8988T (cell line): Measurements from ENCODE around the gene KDM6A.
"Not testable (repeated sequence)": the region's sequence is repeated elsewhere in the genome, so short reads cannot be mapped to it uniquely, and the experiment has no call there.

ENCODE experiments used
- DNase-seq: peaks from one replicate; pipeline ENCODE4 v3.0.0; 2011

Gene KDM6A

DNA sequence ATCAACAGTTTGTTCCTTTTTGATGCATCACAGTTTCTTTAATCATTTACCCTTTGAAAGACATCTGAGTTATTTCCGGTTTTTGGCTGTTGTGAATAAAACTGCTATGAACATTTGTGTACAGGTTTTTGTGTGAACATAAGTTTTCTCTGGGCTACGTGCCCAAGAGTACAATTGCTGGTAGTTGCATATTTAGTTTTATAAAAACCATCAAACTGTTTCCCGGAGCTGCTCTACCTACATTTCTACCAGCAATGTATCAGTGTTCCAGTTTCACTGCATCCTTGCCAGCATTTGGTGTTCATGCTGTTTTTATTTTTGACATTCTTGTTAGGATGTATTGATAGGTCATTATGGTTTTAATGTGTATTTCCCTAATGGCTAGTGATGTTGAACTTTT, 17.3 kb downstream of the KDM6A start:
- no peak for DNase-seq

DNA sequence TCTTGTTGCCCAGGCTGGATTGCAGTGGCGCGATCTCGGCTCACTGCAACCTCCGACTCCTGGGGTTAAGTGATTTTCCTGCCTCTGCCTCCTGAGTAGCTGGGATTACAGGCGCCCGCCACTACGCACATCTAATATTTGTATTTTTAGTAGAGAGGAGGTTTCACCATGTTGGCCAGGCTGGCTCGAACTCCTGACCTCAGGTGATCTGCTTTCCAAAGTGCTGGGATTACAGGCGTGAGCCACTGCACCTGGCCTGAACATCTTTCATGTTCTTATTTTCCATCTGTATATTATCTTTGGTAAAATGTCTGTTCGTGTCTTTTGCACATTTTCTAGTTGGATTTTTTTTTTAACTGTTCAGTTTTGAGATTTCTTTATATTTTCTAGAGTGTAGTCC, 17.7 kb downstream of the KDM6A start:
- not testable (repeated sequence) for DNase-seq

DNA sequence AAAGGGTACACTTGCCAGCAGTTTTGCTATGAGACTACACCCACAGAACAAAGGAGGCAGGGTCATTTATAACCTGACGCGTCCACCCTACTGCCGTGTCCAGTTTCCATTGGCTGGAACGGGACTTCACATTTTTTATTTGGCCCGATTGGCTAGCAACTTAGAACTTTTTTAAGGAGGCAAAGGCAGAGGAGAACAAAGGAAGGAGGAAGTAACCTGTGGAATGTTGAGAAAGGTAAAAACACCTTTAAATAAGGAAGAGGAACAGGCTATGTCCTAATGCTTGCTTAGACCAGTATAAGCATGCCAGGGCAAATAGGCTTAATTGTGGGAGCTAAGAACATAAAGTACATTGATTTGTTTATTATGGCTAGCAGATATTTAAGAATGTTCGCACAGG, 18.7 kb downstream of the KDM6A start:
- no peak for DNase-seq

DNA sequence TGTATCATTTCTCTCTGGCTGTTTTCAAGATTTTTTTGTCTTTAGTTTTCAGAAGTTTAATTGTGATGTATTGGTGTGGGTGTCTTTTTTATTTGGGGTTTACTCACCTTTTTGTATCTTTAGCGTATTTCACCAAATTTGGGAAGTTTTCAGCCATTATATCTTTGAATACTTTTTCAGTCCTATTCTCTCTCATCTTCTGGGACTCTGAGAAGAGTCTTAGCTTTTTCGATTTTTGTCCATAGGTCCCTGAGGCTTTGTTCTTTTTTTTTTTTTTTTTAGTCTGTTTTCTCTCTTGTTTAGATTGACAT, 23.8 kb downstream of the KDM6A start:
- DNase-seq: no peak

DNA sequence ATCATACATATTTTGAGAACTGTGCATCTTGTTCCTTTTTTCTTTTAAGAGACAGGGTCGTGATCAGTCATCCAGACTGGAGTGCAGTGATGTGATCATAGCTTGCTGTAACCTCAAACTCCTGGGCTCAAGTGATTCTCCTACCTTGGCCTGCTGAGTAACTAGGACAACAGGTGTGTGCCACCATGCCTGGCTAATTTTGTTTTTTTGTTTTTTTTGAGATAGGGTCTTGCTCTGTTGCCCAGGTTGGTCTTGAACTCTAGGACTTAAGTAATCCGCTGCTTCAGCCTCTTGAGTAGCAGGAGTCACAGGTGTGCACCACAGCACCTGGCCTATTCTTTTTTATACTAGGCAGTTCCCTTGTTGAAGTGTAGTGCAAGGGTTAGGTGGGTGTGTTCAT, 24.6 kb downstream of the KDM6A start:
- DNase-seq: no peak

DNA sequence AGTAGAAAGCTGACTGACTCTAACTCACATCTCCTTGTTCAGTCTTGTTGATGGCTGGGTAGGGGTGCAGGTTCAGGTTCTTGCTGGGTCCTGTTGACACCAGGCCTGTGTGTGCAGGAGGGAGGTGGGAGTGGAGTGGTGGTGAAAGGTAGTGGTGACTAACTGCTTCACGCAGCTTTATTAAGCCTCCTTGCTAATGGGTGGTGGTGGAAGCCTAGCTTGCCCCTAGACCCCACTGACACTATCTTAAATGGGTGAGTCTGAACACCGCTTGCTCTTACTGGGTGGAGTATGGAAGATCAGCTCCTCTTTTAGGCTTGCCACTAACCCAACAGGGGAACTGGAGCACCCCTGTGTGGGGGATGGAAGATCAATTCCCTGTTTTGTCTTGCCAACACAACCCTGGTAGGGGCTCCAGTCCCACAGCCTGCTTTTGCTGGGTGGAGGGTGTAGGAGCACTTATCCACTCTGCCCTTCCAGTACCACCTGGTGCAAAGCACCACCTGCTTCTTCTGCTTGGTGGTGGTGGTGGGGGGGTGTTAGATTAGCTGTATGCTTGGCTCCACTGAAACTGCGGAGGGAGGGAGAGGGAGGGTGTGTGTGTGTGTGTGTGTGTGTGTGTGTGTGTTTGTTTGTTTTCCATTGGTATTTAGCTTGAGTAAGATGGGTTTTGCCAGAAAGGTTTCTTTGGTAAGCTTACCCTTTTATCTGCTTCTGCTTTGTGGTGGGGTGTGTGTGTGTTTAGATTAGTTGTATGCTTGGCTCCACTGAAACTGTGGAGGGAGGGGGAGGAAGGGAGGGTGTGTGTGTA, 25.6 kb downstream of the KDM6A start:
- no peak for DNase-seq

DNA sequence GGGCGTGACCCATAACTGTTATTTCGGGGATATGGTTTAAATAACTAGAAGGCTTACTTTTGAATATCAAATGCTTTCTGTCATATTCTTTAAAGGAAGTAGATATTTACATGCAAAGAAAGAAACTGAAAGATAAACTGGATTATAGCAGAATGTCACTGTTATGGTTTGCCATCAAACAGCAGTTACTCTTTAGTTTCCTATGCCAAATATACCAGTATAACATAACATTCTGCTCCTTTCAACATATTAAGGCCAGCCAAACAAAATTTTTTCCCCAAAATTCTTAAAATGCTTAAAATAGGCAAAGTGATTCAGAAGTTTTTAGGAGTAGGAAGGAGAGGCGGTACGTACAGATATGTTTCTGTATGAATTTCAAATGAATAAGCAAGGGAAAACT, 27.0 kb downstream of the KDM6A start:
- DNase-seq: no peak

DNA sequence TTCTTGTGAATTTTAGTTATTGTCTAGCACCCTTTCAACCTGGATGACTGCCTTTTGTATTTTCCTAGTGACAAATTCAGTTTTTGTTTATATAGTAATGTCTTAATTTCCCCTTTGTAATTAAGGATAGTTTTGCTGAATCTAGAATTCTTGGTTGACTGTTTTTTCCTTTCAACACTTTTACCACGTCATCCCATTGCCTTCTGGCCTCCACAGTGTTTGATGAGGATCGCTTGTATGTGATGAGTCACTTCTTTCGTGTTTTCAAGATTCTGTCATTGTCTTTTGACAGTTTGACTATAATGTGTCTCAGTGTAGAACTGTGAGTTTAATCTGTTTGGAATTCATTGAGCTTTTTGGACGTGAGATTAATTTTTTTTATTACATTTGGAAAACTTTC, 30.1 kb downstream of the KDM6A start:
- DNase-seq: no peak

DNA sequence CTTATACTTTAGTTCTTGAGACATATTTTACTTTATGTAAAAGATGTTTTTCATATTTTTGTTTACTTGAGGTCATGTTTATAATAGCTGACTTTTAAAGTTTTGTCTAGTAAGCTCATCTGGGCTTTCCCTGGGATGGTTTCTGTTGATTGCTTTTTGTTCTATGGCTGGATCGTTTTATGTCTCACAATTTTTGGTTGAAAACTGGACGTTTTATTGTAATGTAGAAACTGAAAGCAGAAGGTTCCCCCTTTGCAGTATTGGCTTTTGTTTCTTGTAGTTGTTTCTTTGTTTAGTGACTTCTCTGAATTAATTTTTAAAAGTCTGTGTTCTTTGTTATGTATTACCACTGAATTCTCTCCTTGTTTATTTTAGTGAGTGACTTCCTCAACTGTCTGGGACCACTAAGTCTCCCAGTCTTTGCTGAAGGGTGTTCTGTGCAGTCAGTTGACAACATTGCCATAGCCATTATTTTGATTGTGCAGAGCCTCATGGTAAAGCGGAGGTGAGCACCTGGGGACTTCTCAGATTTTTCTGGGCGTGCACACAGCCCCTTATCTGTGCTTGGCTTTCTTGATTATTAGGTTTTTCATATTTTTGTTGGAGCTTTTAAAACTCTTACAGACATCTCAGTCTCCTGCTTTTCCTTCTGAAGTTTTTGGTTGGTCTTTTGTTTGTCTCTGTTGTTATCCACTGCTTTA, 31.0 kb downstream of the KDM6A start:
- no peak for DNase-seq

DNA sequence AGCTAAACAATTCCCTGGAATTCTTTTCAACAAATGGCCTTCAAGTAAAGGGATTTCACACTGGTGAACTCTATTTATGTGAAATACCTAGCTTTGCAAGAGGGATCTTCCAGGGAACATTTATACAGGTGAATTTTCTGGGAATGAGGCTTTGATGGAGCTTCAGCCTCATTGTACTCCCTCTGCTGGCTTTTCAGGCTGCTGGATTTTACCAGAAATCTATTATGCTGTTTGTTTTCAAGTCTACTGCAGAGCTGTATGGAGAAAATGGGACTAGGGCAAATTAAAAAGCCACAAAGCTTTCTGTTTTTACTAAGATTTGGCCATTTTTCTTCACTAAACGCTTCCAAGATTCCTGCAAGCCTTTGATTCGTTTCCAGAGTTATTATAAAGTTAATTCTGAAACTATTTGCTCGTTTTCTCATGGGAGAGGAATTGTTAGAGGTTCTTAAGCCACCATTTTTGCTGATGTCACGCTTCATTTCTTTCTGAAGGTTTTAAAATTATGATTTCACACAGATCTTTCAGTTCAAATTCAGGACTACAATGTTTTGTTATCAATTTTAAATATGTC, 31.6 kb downstream of the KDM6A start:
- DNase-seq: no peak

DNA sequence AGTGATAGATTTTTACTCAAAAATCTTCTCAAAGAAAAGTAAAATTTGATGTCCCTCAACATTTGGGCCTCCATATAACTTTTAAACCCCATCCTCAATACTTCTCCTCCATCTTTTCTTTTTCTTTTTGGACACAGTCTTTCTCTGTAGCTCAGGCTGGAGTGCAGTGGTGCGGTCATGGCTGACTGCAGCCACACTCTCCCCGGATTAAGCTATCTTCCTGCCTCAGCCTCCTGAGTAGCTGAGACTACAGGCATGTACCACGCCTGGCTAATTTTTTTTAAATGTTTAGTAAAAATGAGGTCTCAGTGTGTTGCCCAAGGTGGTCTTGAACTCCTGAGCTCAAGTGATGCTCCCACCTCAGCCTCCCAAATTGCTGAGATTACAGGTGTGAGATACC, 33.1 kb downstream of the KDM6A start:
- DNase-seq: no peak

DNA sequence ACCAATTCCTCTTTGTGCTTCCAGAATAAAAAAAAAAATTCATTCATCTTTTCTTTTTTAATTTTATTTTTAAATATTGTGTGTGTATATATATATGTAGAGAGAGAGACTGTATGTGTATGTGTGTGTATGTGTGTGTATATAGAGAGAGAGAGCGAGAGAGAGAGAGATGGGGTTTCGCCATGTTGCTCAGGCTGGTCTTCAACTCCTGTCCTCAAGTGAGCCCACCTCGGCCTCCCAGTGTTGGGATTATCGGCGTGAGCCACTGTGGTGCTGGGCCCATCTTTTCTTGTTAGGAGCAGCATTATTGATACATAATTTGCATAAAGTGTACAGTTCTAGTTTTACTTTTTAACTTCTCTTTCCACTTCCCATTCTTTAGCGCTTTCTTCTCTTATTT, 33.6 kb downstream of the KDM6A start:
- no peak for DNase-seq

DNA sequence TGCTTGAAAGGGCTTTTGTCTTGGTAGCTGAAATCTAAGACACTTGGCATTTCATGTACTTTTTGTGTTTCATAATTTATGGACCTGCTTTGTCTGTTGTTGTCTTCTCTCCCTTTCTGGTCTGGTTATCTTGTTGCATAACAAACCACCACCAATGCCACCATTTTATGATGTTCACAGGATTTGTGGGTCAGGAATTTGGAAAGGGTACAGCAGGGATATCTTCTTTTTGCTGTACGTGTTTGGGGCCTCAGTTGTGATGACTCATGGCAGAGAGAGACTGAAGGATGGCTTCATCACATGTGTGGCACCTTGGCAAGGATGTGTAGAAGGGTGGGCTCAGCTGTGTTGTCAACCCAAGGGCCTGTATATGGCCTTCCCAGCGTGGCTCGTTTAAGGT, 35.2 kb downstream of the KDM6A start:
- no peak for DNase-seq

DNA sequence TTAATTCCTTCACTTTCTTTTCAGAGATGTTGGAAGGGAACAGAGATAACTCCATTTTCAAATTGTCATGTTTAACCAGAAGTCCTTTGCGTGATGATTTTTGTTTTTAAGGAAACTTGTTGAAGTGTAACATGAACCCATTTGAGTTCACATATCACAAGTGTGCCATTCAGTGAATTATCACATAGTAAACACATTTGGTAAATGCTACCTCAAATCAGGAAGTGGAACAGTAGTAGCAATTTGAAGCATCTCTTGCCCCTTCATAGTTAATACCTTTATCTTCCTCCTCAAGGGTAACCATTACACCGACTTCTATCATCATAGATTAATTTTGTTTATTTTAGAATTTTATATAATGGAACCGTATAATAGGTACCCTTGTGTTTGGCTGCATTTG, 35.8 kb downstream of the KDM6A start:
- DNase-seq: no peak

DNA sequence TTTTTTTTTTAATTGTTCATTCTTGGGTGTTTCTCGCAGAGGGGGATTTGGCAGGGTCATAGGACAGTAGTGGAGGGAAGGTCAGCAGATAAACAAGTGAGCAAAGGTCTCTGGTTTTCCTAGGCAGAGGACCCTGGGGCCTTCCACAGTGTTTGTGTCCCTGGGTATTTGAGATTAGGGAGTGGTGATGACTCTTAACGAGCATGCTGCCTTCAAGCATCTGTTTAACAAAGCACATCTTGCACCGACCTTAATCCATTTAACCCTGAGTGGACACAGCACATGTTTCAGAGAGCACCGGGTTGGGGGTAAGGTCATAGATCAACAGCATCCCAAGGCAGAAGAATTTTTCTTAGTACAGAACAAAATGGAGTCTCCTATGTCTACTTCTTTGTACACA, 37.5 kb downstream of the KDM6A start:
- not testable (repeated sequence) for DNase-seq

DNA sequence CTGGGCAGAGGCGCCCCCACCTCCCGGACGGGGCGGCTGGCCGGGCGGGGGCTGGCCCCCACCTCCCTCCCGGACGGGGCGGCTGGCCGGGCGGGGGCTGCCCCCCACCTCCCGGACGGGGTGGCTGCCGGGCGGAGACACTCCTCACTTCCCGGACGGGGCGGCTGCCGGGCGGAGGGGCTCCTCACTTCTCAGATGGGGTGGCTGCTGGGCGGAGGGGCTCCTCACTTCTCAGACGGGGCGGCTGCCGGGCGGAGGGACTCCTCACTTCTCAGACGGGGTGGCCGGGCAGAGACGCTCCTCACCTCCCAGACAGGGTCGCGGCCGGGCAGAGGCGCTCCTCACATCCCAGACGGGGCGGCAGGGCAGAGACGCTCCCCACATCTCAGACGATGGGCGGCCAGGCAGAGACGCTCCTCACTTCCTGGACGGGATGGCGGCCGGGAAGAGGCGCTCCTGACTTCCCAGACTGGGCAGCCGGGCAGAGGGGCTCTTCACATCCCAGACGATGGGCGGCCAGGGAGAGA, 38.1 kb downstream of the KDM6A start:
- not testable (repeated sequence) for DNase-seq

DNA sequence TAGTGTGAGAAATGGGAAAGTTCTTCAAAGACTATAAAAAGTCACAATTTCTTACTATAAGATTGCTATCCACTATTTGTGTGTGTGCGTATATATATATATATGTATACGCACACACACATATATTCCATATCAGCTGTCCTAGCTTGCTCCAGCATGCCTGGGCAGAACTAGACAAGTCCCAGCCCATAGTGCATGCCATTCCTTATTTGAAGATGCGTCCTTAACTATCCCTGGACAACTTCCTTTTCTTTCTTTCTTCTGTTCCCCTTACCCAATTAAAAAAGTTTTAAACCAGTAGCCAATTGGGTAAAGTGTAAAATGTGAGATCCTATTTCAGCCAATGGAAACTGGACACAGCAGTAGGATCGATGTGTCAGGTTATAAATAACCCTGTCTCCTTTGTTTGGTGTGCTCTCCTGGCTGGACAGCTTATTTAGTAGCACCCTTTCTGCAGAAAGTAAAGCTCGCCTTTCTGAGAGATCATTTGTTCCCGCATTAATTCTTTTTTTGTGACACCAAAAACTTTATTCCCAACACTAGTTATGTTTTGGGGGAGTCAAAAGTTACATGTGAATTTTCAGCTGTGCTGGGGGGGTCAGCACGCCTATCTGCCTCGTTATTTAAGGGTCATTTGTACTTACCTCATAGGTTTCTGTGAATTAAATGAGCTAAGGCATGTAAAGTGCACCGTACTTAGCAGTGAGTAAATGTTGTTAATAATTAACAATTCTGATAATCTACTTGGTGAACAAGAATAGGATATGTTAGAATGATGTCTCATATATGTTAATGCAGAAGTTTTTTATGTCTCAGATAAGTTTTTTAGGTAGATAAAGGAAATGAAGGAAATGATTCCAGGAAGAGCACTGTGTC, 40.9 kb downstream of the KDM6A start:
- no peak for DNase-seq

DNA sequence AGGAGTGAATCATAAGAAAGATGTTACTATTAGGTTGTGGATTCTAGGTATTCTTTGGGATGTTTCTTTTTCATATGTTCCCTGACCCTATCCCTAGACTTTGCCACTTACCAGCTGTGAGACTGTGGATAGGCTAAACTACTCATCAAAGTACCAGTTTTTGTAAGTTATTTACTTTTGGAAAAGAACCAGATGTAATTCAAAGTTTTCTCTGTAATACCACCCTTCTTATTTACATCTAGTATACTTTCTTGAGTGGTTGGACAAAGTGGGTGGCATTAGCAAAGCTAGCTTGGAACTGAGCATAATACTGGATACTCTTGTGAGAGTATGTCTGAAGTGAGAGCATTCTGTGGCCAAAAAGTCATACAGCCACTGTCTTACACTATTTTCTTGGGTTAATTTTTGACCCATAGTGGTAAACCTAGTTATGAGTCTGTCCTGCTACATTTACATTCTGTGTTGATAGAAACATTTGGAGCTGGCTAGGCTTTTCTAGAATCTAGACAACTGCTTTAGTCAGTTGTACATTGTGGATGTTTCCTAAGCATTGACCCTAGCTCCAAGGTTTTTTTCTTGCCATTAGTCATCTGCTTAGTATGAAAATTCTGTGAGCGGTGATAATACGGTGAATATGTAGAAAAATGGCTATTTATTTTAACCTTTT, 41.7 kb downstream of the KDM6A start:
- DNase-seq: no peak

DNA sequence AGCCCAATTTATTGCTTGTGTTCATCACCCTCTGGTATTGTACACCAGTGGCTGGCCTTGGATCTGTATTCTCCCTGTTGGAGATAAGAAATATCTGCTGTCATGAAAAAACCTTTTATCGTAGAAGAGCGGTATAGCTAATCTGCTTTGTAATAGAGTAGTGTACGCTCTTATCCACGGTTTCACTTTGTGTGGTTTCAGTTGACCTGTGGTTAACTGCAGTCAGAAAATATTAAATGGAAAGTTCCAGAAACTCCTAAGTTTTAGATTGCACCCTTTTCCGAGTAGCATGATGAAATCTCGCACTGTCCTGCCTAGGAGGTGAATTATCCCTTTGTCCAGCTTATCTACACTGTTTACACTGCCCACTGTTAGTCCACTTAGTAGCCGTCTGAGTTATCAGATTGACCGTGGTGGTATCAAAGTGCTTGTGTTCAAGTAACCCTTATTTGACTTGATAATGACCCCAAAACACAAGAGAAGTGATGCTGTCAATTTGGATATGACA, 42.4 kb downstream of the KDM6A start:
- DNase-seq: no peak

DNA sequence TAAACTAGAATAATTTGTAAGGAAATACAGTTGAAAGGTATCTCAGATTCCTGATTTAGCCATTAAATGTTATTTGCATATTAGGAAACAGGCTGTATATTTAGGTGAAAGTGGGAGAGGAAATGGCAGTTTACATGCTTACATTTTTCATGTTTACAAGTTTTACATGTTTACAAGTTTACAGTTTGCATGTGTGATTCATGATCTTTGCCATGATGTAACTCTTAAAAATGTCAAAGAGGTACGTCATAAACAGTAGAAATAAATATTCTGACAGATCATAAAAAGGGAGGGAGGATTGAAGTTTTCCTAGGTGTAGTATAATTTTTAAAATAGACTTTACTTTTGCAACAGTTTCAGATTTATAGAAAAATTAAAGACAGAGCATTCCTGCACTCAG, 45.7 kb downstream of the KDM6A start:
- DNase-seq: no peak

DNA sequence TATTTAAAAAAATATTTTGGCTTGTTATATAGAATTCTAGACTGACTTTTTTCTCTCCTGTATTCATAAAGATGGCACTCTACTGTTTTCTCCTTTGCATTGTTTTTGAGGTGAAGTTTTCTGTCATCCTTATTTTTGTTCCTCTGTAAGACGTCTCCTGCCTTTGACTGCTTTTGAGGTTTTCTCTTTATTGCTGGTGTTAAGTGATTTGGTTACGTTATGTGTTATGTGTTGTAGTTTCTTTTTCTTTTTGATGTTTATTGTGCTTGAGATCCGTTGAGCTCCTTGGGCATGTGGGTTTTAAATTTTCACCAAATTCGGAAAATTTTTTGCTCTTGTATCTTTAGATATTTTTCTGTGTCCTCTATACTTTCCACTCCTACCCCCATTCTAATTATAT, 50.0 kb downstream of the KDM6A start:
- DNase-seq: no peak

DNA sequence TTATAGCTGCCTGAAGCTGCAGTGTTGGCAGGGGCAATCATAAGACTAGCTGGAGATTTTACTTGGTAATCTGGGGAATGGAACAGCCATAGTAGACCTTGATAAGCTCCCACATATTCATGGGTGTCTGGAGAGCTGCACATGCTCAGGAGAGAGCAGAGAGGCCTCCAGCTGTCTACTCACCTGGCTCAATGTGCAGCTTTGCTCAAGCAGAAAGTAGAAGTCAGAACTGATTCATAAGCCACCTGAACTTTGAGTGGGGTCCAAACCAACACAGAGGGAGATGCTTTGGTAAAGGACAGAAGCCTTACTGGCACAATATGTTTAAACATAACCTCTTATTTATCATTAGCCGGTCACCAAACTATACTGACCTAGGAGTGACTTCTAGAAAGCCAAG, 54.4 kb downstream of the KDM6A start:
- no peak for DNase-seq
